Anterior cingulate cortex (tissue), 58 donors: ENCODE results near the gene CNTNAP5.
A peak's percentile ranks its signal among the peaks of the same experiment; 100 is the strongest.

ENCODE experiments used
- DNase-seq, 58 donors: peaks; one replicate each; lab custom pipeline; 2025; lab: John Stamatoyannopoulos, UW

Gene CNTNAP5

DNA sequence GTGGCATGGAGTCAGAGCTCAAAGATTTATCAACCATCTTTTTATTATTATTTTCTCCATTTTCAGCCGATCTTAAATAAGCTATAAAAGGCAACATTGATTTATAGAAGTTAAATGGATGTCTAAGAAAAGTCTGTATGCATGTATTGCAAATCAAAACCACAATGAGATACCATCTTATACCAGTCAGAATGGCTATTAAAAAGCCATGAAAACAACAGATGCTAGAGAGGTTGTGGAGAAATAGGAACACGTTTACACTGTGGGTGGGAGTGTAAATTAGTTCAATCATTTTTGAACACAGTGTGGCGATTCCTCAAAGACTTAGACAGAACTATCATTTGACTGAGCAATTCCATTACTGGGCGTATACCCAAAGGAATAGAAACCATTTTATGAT is 731.0 kb downstream of the CNTNAP5 start:
- no peak for DNase-seq

DNA sequence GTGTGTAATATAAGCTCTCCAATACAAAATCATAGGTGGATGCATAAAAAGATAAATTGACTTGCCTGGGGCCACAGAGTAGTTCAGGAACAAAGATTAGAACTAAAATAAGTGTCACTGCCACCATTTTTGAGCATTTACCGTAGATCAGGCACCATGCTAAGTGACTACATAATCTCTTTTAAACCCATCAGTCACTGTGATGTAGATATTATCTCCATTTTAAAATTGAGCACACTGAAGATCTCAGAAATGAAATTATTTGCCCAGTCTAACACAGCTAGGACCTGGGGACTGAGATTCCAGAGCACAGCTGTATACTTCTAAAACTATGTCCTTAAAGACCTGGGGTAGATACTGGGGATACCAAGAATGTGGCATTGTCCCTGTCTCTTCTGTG is 737.3 kb downstream of the CNTNAP5 start:
- no peak for DNase-seq

DNA sequence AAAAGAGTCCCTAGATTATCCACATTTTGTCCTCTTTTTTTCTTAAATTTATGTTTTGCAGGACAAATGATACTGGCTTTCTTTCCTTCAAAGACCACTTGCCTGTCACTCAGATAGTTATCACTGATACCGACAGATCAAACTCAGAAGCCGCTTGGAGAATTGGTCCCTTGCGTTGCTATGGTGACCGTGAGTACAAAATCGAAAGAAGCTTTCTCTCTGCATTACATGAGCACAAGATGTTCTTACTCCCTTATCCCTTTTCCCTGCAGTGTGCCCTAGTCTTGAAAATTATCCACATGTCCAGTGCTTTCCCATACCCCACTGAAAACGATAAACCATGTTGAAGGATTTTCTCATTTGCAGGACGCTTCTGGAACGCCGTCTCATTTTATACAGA is 738.5 kb downstream of the CNTNAP5 start:
- peak in 17 of 58 donors; percentile 1 to 36 (median 7) for DNase-seq

DNA sequence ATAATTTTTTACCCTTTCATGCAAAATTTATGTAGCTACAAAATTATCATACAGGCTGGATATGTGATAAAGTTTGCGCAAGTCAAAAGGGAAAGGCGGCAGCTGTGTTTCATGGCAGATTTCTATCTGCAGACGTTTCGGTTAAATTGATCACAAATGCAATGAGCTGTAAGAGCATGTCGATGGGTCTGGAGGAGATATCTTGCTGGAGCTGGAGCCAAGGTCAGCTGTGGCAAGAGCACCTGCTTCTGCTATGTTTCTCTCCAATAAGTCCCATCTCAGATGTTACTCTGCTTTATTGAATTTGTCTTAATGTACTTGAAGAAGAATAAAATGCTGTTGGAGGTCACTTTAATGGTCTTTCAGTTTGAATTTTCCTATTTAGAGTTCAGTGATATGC is 749.7 kb downstream of the CNTNAP5 start:
- DNase-seq = no peak

DNA sequence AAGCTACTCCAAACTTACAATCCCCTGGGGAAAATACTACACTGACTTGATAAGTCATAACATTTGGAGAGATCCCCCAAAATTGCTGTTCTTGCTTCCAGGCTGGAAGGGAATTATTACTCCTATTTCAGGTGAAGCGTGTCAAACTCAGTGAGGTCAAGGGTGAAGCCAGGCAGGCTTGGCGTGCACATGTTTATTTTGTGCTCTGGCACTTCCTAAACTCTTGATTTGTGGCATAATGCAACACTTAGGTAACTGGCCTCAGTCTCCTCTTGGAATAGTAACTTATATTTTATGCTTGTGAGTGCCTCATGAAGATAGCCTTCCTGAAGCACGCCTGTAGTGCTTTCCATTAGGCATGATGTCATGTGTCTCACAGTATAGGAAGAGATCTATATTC is 751.2 kb downstream of the CNTNAP5 start:
- no peak for DNase-seq

DNA sequence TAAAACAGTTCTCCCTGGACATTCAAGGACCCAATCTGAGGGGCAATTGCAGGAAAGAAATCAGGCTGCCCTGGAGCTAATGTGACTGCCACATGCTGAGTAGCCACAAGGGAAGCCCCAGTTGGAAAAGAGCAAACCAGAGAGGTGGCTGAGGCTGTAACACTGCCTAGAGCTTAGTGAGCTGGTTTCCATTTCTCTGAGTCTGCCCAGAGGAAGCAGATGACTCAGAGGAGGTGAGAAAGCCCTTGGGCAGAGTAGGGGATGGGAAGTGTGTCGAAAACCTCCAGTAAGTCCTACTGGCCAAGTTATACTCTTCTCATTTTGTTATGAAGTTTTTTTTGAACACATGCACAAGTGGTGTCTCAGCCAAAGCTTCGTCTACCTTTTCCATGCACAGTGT is 753.0 kb downstream of the CNTNAP5 start:
- DNase-seq = no peak

DNA sequence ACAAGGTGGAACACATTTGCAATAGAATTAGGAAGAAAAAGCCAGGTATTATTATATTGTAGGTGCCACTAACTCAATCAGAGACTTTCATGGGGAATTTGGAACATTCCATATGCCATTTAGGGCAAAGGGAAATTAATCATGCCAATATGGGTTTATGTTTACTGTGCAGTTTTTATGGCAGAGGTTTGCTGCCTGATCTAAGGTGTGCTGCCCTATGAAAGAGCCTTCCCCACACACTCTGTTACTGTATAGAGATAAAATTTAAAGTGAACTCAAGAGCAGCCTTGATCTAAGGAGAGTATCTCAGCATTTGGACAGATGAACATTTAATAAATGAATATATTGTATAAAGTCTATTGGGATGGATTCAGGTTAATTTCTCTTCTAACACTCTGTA is 771.6 kb downstream of the CNTNAP5 start:
- DNase-seq = no peak

DNA sequence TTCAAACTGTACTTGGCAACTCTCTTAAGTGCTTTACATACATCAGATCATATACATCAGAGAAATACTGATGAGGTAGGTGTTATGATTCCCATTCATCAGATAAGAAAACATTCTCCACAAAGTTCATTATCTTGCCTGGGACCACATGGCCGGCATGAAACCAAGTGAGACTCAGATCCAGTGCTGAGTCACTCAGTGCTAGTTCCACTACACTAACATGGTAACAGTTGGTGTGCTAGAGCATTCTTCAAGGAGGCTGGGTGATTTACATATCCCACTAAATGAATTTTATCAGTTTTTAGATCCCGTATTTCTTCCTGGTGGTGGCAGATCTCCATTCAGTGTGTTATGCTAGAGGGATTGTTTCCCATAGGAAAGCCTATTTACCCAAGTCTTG is 772.0 kb downstream of the CNTNAP5 start:
- peak in 1 of 58 donors; percentile 6 for DNase-seq

DNA sequence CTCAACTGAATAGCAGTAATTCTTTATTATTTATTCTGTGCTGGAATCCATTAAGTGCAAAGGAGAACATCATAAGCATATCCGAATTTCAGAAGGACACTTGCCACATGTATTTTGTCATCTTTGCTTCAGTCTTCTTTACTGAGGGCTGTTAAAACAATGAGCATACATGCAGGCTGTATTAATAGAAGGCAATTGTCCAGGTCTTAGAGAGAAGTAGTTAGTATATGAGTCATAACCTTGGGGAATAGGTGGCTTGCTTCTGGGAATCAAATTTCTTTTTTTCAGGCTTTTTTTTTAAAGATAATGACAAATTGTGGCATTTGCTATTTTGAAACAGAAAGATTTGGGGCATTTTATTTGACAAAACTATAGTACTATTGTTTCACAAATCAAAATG is 773.5 kb downstream of the CNTNAP5 start:
- no peak for DNase-seq

DNA sequence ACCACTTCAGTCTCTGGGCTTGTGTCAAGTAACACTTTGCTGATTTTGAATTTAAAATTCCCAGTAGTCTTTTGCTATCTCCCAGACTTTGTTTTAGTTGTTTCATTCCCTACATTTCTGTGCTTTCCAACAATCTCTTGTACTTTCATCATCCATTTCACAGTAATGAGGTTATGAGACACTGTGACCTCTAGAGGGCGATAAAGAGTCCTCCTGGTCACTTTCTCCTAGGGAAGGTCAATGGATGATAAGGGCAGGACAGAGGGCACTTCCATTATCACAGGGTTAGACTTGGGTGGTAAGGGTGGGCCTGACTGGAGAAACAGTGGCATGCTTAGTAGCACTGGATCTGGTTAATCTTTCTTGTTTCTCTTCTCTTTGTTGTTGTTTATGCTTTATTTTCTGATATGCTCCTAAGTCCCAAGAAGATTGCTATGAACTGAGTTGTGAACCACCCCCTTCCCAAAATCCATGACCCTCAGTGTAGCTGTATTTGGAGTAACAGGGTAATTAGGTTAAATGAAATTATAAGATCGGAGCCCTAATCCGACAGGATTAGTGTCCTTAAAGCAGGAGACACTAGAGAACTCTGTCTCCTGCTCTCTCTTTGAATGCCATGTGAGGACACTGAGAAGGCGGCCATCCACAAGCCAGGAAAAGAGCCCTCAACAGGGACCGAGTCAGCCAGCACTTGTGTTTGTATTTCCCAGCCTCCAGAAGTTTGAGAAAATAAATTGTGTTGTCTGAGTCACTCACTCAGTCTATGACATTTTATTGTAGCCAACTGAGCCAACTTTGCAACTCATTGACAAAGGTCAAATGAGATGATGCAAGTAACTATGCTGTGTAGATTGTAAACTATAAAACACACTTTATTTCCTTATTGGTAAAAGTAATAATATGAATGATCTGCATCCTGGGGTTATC is 779.2 kb downstream of the CNTNAP5 start:
- peak in 1 of 58 donors; percentile 7 for DNase-seq

DNA sequence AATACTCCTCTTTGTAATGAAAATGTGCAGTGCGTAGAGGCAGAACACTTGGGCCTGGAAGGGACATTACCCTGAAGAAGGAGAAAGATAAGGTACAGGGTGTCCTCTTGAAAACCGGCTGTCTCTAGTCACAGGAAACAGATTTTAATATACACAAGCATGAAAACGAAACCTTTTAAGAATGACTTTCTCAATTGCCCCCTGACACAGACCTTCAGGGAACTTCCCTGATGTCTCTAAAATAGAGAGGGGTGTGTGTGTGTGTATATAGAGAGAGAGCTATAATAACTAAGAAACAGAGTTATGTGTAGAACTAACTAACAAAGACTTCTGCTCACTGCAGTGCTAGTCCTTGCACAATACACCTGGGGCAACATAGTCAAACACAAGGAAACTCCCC is 780.0 kb downstream of the CNTNAP5 start:
- DNase-seq = no peak

DNA sequence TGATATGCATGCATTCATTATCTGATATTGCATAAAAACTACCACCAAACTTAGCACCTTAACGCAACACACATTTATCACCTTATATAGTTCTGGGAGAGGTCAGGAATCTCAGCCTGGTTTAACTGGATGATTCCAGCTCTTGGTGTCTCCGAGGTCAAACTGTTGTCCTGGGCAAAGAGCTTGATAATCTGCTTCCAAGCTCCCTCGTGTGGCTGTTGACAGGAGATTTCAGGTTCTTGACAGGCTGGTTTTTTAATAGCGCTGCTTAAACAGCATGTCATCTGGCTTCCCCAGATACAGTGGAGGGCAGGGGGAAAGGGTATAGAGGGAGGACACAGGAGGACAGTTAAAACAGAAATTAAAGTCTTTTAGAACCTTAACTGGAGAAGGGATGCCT is 785.0 kb downstream of the CNTNAP5 start:
- DNase-seq = peak in 2 of 58 donors; percentile 5 to 7

DNA sequence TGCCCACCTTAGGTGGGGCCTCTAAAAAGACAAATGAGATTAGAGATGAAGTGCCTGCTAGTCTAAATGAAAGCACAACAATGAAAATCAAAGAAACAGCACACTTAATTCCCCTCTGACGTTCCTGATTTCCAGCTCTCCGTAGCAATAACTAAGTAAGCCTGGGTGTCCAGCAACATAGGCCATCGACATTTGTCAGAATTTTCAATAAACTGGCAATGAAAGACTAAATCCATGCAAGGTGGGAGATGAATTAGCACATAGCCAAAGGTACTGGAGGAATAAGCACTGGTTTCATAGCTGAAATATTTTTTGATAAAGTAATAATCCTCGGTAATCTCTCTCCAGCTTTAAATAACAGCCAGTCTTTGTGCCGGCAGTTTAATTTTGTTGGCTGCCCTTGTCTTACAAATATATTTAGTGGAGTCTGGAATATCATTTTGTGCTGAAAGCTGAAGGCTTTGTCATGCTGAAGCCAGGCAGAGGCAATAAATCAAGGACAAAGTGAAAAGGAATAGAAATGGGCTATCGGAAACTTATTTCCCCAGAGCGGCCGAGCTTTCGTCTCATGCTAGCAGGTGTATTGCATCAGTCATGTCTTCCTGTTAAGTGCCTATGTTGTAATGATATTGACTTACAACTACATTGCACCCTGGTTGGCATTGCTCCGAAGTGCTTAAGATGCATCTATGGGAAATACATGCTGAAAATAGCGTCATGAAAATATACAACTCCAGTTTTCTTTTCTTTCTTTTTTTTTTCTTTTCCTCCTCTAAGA is 790.1 kb downstream of the CNTNAP5 start:
- DNase-seq = no peak

DNA sequence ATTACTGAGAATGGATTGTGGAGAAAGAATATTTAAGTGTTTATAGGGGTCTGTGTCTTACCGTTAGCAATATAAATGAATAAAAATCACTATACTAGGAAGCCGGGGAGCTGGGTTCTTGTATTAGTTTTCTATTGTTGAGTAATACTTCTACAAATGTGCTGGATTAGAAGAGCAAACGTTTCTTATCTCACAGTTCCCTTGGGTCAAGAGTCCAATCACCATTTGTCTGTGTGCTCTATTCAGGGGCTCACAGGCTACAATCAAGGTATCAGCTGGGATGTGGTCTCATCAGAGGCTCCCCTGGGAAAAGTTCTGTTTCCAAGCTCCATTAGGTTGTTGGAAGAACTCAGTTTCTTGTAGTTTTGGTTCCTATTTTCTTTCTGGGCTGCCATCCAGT is 790.9 kb downstream of the CNTNAP5 start:
- DNase-seq = no peak

DNA sequence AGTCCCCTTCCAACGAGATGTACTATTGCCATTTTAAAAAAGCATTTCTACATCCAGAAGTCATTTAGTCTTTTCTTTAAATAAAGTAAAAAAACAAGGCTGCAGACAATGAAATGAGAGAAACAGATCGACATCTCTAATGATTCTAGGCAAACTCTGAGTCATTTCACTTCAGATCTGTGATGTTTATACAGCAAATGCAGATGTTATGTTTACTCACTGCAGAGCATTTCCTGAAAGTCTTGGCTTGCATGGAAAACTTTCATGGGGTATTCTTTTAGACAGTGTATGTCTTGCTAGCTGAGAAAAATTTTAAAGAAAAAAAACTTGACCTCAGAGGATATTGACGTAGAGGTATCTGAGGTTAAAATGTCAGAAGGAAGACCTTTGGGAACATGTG is 797.4 kb downstream of the CNTNAP5 start:
- DNase-seq = no peak

DNA sequence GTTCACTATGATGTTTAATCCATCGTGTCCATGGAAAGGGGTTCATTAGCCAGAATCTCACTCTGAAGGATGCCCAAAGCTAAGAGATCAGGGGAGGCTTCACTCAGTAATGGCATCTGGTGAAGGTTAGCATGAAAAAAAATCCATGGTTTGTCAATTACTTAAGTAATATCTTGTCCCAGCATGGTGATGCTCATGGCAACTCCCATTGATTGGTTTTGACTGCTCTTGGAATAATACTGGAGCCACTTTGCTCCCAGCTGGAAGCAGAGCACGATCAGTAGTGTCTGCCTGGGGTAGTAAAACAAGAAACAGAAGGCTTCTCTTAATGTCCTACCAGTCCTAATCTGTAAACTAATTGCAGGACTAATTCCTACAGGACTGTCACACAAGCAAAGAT is 799.4 kb downstream of the CNTNAP5 start:
- no peak for DNase-seq

DNA sequence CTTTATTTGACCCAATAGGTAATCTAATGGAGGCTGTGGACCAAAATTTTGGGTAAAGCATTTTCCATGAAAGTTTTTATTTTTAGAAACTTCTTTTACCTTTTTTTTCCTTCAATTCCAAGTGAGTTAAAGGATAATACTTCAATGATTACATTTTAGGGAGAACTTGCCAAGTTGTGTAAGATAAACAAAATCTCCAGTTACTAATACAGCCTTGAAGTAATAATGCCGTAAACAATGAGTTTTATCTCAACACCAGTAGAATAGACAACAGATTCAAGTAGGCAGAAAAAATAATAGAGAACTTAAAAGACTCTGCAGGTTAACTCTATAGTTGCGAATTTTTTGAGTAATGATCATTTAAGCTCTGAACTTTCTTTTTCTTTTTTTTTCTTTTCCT is 807.4 kb downstream of the CNTNAP5 start:
- DNase-seq = no peak

DNA sequence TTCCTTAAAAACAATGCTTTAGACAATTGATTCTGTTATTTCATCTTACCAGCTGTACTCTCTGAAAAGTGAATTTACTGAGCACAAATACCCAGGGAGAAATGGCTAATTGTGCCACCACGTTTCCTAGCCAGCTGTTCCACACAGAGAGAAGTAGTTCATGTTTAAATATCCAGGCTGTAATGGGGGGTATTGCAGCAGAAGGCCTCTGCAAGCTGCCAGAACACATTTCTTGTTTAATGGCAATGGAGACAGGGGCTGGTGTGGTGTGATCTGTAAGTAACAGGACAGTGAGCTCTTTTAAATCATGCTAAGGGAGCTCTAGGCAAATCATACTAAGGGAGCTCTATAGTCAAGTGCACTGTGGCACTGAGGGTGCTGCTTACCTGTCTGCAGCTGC is 809.2 kb downstream of the CNTNAP5 start:
- no peak for DNase-seq

DNA sequence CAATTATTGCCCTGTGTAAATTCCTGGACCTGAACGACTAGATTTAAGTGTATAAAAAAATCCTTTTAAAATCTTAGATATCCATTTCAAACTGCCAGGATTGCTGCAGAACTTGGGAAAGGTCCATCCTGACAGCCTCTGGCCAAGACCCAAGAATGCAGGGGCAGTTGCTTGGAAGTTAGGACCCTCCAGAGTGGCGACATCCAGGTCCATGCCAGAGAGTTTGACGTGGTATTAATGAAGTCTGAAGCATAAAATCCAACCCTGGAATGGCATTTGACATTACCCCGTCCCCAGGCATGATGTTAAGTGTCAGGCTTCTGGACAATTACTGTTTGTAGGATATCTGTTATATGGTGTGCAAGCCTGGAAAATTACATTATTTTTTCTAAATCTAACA is 810.2 kb downstream of the CNTNAP5 start:
- no peak for DNase-seq

DNA sequence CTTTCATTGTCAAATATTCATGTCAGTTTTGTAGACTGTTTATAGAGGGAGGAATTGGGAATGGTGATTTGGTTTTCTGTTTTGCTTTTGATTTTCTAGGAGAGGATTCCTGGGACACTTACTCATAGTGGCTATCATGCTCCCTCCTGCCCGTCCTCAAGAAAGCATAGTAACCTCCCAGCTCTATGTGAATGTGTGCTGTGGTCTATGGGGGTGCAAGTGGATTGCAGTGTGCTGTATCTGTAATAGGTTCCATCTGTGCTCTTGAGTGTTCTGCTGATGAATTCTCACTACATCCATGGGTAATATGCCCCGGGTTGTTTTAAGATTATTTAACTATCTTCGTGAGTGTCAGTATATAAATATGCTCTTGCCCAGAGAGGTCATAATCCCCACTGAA is 811.3 kb downstream of the CNTNAP5 start:
- no peak for DNase-seq

DNA sequence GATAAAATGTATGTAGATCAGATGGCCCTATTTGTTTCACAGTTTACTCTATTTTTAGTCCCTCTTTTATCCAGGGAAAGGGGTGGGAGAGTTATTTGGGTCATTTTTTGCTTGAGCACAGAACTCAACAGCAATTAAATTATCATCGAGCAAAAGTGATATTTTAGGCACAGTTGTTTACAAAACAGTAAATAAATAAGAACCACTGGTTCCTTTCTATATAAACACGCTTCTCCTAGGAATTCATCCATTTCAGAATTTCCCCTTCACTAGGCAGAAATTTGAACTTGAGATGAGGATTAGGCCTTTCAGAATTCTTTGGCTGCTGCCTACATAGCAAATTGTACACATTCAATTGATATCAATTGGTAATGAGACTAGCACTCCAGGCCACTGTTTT is 812.4 kb downstream of the CNTNAP5 start:
- DNase-seq = no peak

DNA sequence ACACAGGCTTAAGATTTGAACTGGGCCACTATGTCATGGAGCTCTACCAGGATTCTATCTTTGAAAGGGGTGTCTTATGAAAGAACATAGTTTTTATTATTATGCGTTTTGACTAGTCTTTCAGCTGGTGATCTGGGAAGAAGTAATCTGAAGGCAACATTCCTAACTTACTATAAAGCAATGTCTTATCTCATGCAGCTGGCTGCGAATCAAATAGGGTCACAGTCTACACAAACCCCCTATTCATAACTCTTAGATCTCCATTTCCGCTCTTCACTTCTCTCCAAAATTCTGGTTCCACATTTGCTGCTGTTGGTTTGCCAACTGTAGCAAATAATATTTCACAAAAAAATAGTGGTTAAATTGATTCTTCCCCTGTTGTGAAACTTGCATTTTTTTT is 813.3 kb downstream of the CNTNAP5 start:
- DNase-seq = no peak
